Mesodermal cell (in vitro differentiated cells): Measurements from ENCODE around the gene SPTBN4.
"Not testable (repeated sequence)": the region's sequence is repeated elsewhere in the genome, so short reads cannot be mapped to it uniquely, and the experiment has no call there.

ENCODE experiments used
- H3K27ac ChIP-seq: 2 replicates; pipeline ENCODE4 v1.7.0; 2013; ENCODE audit warnings: mild to moderate bottlenecking, low read depth, low read length, moderate library complexity; ENCODE audit not compliant: severe bottlenecking
- H3K36me3 ChIP-seq: 2 replicates; pipeline ENCODE4 v1.7.1; 2013; ENCODE audit warnings: mild to moderate bottlenecking, low read length, moderate library complexity; ENCODE audit not compliant: control insufficient read depth, insufficient read depth
- H3K4me1 ChIP-seq: one replicate; pipeline ENCODE4 v1.7.1; 2013; ENCODE audit warnings: mild to moderate bottlenecking, low read length; ENCODE audit not compliant: insufficient read depth, control insufficient read depth, poor library complexity, severe bottlenecking
- H3K4me3 ChIP-seq: 2 replicates; pipeline ENCODE4 v1.7.0; 2013; ENCODE audit warnings: low read length, control low read depth, mild to moderate bottlenecking; ENCODE audit not compliant: insufficient read depth, poor library complexity, severe bottlenecking; ENCODE audit errors: extremely low read depth
- H3K9me3 ChIP-seq: 2 replicates; pipeline ENCODE4 v1.7.1; 2013; ENCODE audit warnings: mild to moderate bottlenecking, low read length, moderate library complexity; ENCODE audit not compliant: control insufficient read depth
- WGBS, 2 experiments: methylation state at CpG; one replicate each; pipeline ENCODE4 v1.1.5; 2013; ENCODE audit warnings: missing lambda C conversion rate in 2 of 2; ENCODE audit not compliant: insufficient coverage in 2 of 2; 5-methylcytosine and 5-hydroxymethylcytosine counted together

The SPTBN4 gene

DNA sequence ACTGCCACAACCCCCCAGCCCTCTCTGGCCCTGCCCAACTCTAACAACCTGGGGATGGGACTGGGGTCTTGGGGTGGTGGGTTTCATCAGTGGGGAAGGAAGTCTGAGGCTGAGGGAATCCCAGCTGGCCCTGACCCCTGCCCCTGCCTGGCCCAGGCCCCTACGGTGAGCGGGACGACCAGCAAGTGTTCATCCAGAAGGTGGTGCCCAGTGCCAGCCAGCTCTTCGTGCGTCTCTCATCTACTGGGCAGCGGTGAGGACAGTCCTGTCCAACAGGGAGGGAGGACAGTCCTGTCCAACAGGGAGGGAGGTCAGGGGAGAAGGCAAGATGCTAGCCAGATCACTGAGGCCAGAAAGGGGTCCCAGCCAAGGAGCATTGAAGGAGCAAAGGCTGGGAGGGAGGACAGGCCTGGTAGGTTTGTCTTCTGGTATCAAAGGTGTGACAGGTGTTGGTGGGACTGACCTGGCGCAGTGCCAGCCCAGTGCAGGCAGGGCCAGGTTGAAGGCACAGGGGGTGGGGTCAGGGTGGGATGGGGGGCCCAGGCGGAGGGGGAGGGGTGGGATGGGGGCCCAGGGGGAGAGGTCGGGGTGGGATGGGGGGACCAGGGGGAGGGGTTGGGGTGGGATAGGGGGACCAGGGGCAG, 122.2 kb downstream of the SPTBN4 start:
- peaks cover 18% of the 10 kb centered on the region for H3K4me1 ChIP-seq
- no peaks in the 10 kb centered on the region for H3K9me3 ChIP-seq
- no peak overlapping the region for H3K27ac ChIP-seq
- no peak overlapping the region for H3K4me3 ChIP-seq
- peaks cover 47% of the 10 kb centered on the region for H3K36me3 ChIP-seq
- 95 to 100% methylated on average over 3 to 5 of the region's 9 CpGs for WGBS, 2 experiments

- 94 to 96% methylated on average over 15 to 22 of the region's 26 CpGs for WGBS, 2 experiments
- H3K27ac ChIP-seq: no peak overlapping the region
- peaks cover 41% of the 10 kb centered on the region for H3K36me3 ChIP-seq
- peaks cover 21% of the 10 kb centered on the region for H3K4me1 ChIP-seq
- H3K4me3 ChIP-seq: no peak overlapping the region
- no peaks in the 10 kb centered on the region for H3K9me3 ChIP-seq
These were observed 123.0 kb downstream of the SPTBN4 start for GRCh38 chr19:40589591-40590429.

DNA sequence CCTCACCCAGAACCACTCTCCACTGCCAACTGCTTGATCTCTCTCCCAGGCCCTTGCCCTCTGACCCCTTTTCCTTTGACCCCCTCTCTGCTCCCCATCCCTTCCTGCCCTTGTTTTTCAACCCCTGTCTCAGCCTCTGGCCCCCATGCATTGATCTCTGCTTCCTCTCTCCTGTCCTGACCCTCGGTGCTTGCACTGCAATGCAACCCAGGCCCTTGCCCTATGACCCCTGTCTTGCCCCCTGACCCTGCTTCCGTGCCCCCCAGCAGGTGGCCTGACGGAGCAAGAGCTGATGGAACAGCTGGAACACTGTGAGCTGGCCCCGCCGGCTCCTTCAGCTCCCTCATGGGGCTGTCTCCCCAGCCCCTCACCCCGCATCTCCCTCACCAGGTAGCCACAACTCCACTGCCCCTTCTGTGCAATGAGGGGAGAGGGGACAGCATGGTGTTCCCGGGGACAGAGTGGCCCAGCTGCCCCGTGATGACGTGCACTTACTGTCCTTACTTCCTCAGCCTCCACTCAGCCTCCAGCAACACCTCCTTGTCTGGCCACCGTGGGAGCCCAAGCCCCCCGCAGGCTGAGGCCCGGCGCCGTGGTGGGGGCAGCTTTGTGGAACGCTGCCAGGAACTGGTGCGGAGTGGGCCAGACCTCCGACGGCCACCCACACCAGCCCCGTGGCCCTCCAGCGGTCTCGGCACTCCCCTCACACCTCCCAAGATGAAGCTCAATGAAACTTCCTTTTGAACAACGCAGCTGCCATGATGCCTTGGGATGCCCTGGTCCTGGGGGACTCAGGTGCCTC, 123.9 kb downstream of the SPTBN4 start:
- no peak overlapping the region for H3K27ac ChIP-seq

GRCh38 chr19:40591724-40592123, 124.9 kb downstream of the SPTBN4 start:
- not testable (repeated sequence) for H3K9me3 ChIP-seq, H3K27ac ChIP-seq, H3K4me3 ChIP-seq
- H3K36me3 ChIP-seq: peaks cover 29% of the 10 kb centered on the region
- H3K4me1 ChIP-seq: peaks cover 18% of the 10 kb centered on the region
- WGBS, 2 experiments: 100% methylated on average over 2 of the region's 4 CpGs; no CpG with 5 or more reads in 1 of the 2 experiments

More for the DNA sequence above, 123.9 kb downstream of the SPTBN4 start:
- WGBS, 2 experiments: 87 to 92% methylated on average over 12 of the region's 22 CpGs
- peaks cover 37% of the 10 kb centered on the region for H3K36me3 ChIP-seq
- H3K4me1 ChIP-seq: peaks cover 21% of the 10 kb centered on the region
- H3K9me3 ChIP-seq: no peaks in the 10 kb centered on the region
- no peak overlapping the region for H3K4me3 ChIP-seq

DNA sequence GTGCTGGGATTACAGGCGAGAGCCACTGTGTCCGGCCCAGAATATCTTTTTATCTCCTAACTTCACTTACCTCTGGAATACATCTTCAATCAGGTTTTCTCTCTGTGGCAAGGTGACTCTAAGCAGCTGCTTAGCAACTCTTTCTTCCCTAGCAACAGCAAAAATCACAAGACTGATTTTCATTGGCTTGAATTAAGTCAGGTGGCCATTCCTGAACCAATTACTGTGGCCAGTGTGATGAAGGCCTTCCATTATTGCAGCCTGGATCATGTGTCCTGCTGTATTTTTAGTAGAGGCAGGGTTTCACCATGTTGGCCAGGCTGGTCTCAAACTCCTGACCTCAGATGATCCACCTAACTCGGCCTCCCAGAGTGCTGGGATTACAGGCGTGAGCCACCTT, 125.4 kb downstream of the SPTBN4 start:
- 83 to 96% methylated on average over 4 of the region's 4 CpGs for WGBS, 2 experiments
- peaks cover 25% of the 10 kb centered on the region for H3K36me3 ChIP-seq
- peaks cover 18% of the 10 kb centered on the region for H3K4me1 ChIP-seq
- no peak overlapping the region for H3K4me3 ChIP-seq
- H3K9me3 ChIP-seq: no peaks in the 10 kb centered on the region
- no peak overlapping the region for H3K27ac ChIP-seq

GRCh38 chr19:40594255-40594654, 127.5 kb downstream of the SPTBN4 start:
- Histone ChIP-seq H3K27ac (no peak overlapping the region), H3K36me3 (peaks cover 12% of the 10 kb centered on the region), H3K4me3 (no peak overlapping the region), H3K4me1 (peaks cover 9% of the 10 kb centered on the region), H3K9me3 (no peaks in the 10 kb centered on the region)
- 37 to 40% methylated on average over 7 to 8 of the region's 8 CpGs for WGBS, 2 experiments

GRCh38 chr19:40594657-40595091, 127.9 kb downstream of the SPTBN4 start:
- no peaks in the 10 kb centered on the region for H3K9me3 ChIP-seq
- H3K4me1 ChIP-seq: peaks cover 10% of the 10 kb centered on the region
- H3K36me3 ChIP-seq: peaks cover 12% of the 10 kb centered on the region
- no peak overlapping the region for H3K4me3 ChIP-seq
- WGBS, 2 experiments: 49 to 55% methylated on average over 10 to 13 of the region's 13 CpGs
- H3K27ac ChIP-seq: no peak overlapping the region

DNA sequence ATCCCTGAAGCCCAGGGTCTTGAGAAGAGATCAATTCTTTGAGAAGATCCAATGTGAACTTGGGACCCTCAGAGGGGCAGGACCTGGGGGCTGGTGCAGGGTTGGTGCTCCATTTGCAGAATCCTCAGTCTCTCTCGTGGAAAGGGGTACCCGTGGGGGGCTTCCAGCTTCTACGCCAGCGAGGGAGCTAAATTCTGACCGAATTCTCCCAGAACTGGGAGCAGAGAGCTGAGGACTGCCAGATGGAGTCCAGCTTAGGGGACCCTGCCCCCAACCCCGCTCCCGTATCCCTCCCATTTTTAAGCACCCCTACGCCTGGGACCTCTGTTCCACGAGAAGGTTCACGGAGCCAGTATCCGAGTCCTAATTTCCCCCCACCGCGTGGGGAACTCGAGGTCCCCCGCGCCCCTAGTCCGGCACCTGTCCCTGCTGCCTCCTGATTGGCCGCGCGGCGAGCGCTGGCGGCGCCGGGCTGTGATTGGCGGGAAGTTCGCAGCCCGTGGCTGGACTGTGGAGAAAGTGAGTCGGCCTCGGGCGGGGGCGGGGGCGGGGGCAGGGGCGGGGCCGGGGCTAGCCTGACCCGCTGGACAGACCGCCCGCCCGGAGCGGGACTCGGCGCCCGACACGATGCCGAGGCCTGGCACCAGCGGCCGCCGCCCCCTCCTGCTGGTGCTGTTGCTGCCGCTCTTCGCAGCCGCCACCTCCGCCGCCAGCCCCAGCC, 130.0 kb downstream of the SPTBN4 start:
- H3K4me1 ChIP-seq: peaks cover 19% of the 10 kb centered on the region
- H3K4me3 ChIP-seq: peak overlapping the region; percentile 48
- H3K27ac ChIP-seq: no peak overlapping the region
- no peaks in the 10 kb centered on the region for H3K9me3 ChIP-seq
- 14 to 22% methylated on average over 20 to 22 of the region's 53 CpGs for WGBS, 2 experiments
- H3K36me3 ChIP-seq: no peaks in the 10 kb centered on the region

- H3K36me3 ChIP-seq: no peaks in the 10 kb centered on the region
- no peak overlapping the region for H3K27ac ChIP-seq
- peak overlapping the region; percentile 48 for H3K4me3 ChIP-seq
- H3K4me1 ChIP-seq: peaks cover 21% of the 10 kb centered on the region
- 10 to 23% methylated on average over 10 to 14 of the region's 18 CpGs for WGBS, 2 experiments
- H3K9me3 ChIP-seq: no peaks in the 10 kb centered on the region
These were observed 130.6 kb downstream of the SPTBN4 start for GRCh38 chr19:40597329-40597838.
